Tibial artery (tissue), 4 donors: Measurements from ENCODE around the gene PI4K2B.
"Not testable (repeated sequence)": the region's sequence is repeated elsewhere in the genome, so short reads cannot be mapped to it uniquely, and the experiment has no call there.

Source experiments
- DNase-seq, 2 donors: peaks; one replicate each; pipeline ENCODE4 v3.0.0-alpha.2; 2019
- H3K27ac ChIP-seq, 2 donors: fragments of 200-600 bp; sonication (generic) in 1 of 2; 1 replicate in 1 of 2; 2 replicates in 1 of 2; pipeline ENCODE4 v1.5.1; 2018 to 2019; ENCODE audit warnings: mild to moderate bottlenecking in 1 of 2
- H3K27me3 ChIP-seq, 2 donors: fragments of 200-600 bp; sonication (generic) in 1 of 2; one replicate each; pipeline versions ENCODE4 v1.5.1 to v1.6.0; 2016 to 2019
- H3K36me3 ChIP-seq, 3 donors: fragments of 200-600 bp; sonication (generic) in 2 of 3; one replicate each; pipeline ENCODE4 v1.5.1; 2016 to 2019; ENCODE audit warnings: mild to moderate bottlenecking in 2 of 3
- H3K4me1 ChIP-seq, 4 donors: fragments of 200-600 bp; sonication (generic) in 2 of 4; 1 replicate in 3 of 4; 2 replicates in 1 of 4; pipeline ENCODE4 v1.5.1; 2016 to 2019
- H3K4me3 ChIP-seq, 2 donors: fragments of 200-600 bp; sonication (generic) in 1 of 2; 1 replicate in 1 of 2; 2 replicates in 1 of 2; pipeline ENCODE4 v1.5.1; 2018 to 2019; ENCODE audit warnings: mild to moderate bottlenecking in 2 of 2
- H3K9me3 ChIP-seq, 3 donors: fragments of 200-600 bp; sonication (generic) in 1 of 3; one replicate each; pipeline ENCODE4 v1.5.1; 2016 to 2019
- intact Hi-C: fragments of 100-400 bp; cut with DNase I; formaldehyde crosslinking; loops from one replicate; pipeline ENCODE4 v1.15.0; 2023; ENCODE audit warnings: low total_unique reads
- TF ChIP-seq, protein P1 (sequence below), 2 experiments: fragments of 200-600 bp in 1 of 2; fragments of 450-650 bp in 1 of 2; IDR thresholded peaks; one replicate each; pipeline ENCODE4 v1.5.1; 2017 to 2019; ENCODE audit warnings: antibody characterized with exemption in 2 of 2, mild to moderate bottlenecking in 1 of 2, moderate library complexity in 1 of 2

Gene PI4K2B

DNA sequence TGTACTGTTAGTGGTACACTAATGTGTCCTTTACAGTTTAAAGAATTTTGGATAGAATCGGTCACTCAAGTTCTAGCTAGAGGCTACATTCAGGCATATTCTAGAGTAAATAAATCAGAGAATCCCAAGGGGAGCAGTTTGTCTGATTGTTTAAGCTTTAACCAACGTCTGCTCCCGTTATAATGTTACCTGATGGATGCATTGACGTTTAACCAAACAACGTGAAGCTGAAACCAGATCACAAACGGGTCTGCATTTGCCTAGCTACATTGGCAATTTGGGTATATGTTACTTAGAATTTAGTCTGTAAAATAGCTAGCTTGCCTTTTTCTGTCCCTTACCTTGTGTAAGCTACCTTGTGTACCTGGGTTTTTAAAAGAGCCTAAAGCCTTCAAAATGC is 1.6 kb downstream of the PI4K2B start:
- peak overlapping the region; percentile 67 to 93 for H3K4me3 ChIP-seq
- H3K27ac ChIP-seq: peak overlapping the region; percentile 89 to 98

DNA sequence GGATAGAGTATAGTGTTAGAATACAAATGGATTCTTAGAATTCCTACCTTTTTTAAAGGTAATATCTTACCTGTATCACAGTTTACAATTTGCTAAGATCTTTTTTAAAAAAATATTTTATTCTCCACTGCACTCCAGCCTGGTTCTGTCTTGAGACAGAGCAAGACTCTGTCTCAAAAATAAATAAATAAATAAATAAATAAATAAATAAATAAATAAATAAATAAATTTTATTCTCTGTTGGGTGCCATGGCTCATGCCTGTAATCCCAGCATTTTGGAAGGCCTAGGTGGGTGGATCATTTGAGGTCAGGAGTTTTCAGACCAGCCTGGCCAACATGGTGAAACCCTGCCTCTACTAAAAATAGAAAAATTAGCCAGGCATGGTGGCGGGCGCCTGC is 2.2 kb downstream of the PI4K2B start:
- intact Hi-C loops, H3K4me3 ChIP-seq, H3K27ac ChIP-seq, H3K9me3 ChIP-seq, H3K36me3 ChIP-seq, H3K4me1 ChIP-seq, H3K27me3 ChIP-seq, DNase-seq: not testable (repeated sequence)

More for the DNA sequence above, 1.6 kb downstream of the PI4K2B start:
- DNase-seq: no peak
- Histone ChIP-seq H3K36me3 (no peaks in the 10 kb centered on the region), H3K9me3 (peaks cover 0 to 6% (median 0%) of the 10 kb centered on the region in 3 donors), H3K4me1 (peaks cover 0 to 8% (median 2%) of the 10 kb centered on the region in 4 donors), H3K27me3 (no peaks in the 10 kb centered on the region)
- TF ChIP-seq, protein P1, sequence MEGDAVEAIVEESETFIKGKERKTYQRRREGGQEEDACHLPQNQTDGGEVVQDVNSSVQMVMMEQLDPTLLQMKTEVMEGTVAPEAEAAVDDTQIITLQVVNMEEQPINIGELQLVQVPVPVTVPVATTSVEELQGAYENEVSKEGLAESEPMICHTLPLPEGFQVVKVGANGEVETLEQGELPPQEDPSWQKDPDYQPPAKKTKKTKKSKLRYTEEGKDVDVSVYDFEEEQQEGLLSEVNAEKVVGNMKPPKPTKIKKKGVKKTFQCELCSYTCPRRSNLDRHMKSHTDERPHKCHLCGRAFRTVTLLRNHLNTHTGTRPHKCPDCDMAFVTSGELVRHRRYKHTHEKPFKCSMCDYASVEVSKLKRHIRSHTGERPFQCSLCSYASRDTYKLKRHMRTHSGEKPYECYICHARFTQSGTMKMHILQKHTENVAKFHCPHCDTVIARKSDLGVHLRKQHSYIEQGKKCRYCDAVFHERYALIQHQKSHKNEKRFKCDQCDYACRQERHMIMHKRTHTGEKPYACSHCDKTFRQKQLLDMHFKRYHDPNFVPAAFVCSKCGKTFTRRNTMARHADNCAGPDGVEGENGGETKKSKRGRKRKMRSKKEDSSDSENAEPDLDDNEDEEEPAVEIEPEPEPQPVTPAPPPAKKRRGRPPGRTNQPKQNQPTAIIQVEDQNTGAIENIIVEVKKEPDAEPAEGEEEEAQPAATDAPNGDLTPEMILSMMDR (IDR thresholded peaks at IDR 0.05): no peak
- intact Hi-C loops: no loop called here

DNA sequence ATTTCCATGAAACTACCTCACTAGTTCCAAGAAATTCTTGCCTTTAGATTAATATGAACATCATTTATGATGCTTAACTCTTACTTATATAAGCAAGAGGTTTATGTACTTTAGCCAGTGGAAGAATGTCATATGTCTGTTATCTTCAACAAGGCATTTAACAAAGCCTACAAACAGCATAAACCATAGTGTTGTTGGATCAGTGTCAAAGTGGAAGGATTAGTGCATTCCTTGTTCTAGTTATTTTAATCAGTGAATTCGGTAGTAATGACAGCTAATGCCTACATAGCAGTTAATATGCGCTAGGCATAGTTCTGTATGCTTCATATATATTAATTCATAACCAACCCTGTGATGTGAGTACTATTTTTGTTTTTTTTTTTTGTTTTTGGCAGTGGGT is 3.1 kb downstream of the PI4K2B start:
- TF ChIP-seq, protein P1 (IDR thresholded peaks at IDR 0.05): no peak
- Histone ChIP-seq H3K4me1 (peaks cover 0 to 8% (median 2%) of the 10 kb centered on the region in 4 donors), H3K27ac (no peak overlapping the region), H3K27me3 (no peaks in the 10 kb centered on the region), H3K36me3 (no peaks in the 10 kb centered on the region), H3K9me3 (peaks cover 0 to 6% (median 0%) of the 10 kb centered on the region in 3 donors), H3K4me3 (no peak overlapping the region)
- DNase-seq: no peak
- intact Hi-C loops: no loop called here

DNA sequence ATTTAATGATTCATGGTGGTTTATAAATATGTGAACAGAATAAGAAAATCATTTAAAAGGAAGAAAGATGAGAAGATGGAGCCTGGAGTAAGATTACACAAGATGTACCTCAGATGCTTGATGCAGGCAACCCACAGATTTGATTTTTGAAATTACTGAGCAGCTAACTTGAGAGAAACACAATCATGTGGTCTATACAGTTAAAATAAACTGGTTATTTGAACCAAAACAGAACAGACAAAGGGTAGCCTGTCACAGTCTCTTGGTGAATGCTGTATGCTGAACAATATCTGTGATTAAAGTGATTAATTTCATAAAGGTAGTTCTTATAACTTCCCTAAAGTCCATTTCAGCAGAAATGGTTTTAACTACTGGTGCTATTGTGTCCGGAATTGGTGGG is 4.2 kb downstream of the PI4K2B start:
- no peaks in the 10 kb centered on the region for H3K36me3 ChIP-seq
- intact Hi-C loops: no loop called here
- H3K27me3 ChIP-seq: no peaks in the 10 kb centered on the region
- H3K4me3 ChIP-seq: no peak overlapping the region
- peaks cover 0 to 3% (median 0%) of the 10 kb centered on the region in 3 donors for H3K9me3 ChIP-seq
- no peak overlapping the region for H3K27ac ChIP-seq
- DNase-seq: no peak
- TF ChIP-seq, protein P1 (IDR thresholded peaks at IDR 0.05): no peak
- peaks cover 0 to 8% (median 2%) of the 10 kb centered on the region in 4 donors for H3K4me1 ChIP-seq

DNA sequence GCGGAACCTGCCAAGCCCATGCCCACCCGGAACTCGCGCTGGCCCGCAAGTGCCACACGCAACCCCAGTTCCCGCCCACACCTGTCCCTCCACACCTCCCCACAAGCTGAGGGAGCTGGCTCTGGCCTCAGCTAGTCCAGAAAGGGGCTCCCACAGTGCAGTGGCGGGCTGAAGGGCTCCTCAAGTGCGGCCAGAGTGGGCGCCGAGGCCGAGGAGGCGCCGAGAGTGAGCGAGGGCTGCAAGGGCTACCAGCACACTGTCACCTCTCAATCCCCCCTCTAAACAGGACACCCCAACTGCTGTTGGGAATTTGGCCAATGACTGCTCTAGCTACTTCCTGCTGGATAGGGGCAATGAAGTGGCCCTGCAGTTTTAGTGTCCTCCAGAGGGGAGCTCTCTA is 5.7 kb downstream of the PI4K2B start:
- H3K9me3 ChIP-seq, intact Hi-C loops, DNase-seq, H3K4me3 ChIP-seq, H3K4me1 ChIP-seq, H3K27ac ChIP-seq, H3K36me3 ChIP-seq, H3K27me3 ChIP-seq: not testable (repeated sequence)

DNA sequence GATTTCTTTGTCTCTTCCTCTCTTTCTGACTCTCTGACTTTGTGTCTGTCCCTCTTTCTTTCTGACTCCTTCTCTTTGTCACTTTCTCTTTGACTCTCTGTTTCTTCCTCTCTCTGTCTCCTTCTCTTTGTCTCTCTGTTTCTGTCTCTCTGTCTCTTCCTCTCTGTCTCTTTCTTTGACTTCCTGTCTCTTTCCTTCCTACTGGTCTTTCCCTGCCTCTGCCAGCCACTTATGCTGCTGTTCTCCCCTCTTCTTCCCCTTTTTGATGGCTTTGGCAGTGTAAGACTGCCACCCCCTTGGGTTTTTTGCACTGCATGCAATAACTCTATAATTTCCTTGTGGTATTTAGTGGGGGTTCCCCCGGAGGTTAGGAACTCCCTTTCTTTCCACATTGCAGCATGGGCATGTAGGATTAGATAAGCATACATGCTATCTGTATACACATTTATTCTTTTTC is 6.9 kb downstream of the PI4K2B start:
- H3K36me3 ChIP-seq, H3K9me3 ChIP-seq, intact Hi-C loops, H3K4me1 ChIP-seq, H3K4me3 ChIP-seq, DNase-seq, H3K27me3 ChIP-seq, H3K27ac ChIP-seq: not testable (repeated sequence)

DNA sequence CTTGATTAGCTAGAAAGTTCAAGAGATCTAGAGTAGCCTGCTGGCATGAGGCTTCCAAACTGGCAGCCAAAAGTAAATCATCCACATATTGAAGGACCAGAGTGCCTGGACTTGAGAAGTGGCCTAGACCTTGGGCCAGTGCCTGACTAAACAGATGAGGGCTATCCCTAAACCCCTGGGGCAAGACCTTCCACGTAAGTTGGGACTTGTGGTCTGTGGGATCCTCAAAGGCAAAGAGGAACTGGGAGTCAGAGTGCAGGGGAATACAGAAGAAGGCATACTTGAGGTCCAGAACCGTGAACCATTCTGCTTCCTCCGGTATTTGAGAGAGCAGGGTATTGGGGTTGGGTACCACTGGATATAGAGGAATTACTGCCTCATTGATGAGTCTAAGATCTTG is 8.4 kb downstream of the PI4K2B start:
- H3K27me3 ChIP-seq, H3K9me3 ChIP-seq, H3K27ac ChIP-seq, H3K36me3 ChIP-seq, H3K4me1 ChIP-seq, DNase-seq, H3K4me3 ChIP-seq, intact Hi-C loops: not testable (repeated sequence)

DNA sequence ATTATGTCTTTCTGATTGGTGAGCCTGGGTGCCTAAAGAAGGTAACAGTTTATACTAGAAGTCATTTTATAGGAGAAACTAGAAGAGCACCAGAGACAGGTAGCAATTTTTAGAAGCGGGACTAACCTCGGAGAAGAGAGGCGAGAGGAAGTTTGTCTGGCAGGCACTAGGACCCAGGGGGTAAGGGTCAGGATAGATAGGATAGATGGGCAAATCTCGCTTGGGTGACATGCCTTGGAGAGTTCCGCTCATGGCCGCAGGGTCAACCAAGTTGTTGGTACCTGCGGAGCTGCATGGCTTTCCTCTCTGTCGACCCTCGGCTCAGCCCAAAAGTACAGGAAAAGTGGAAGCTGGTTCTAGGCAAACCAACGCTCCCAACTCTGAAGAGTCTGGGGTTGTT is 11.3 kb downstream of the PI4K2B start:
- Histone ChIP-seq H3K4me1 (no peaks in the 10 kb centered on the region), H3K36me3 (no peaks in the 10 kb centered on the region), H3K27me3 (no peaks in the 10 kb centered on the region), H3K9me3 (no peaks in the 10 kb centered on the region), H3K27ac (no peak overlapping the region), H3K4me3 (no peak overlapping the region)
- TF ChIP-seq, protein P1 (IDR thresholded peaks at IDR 0.05): no peak
- DNase-seq: no peak
- intact Hi-C loops: no loop called here
